Spleen (tissue), 11 donors: Measurements from ENCODE around the gene RHBDL2. TPM values are rescaled to one million over a fixed set of nuclear protein-coding genes. Genes with fewer than 3 reads are reported as not detected.

Experiments used
- DNase-seq: peaks from one replicate; pipeline ENCODE4 v3.0.0-alpha.2; 2020
- H3K27ac ChIP-seq, 8 donors: fragments of 200-600 bp; sonication (generic) in 7 of 8; 1 replicate in 4 of 8; 2 replicates in 4 of 8; pipeline versions ENCODE4 v1.5.0 to v1.8.0; 2016 to 2021; ENCODE audit warnings: inconsistent platforms in 4 of 8, mild to moderate bottlenecking in 4 of 8, moderate library complexity in 1 of 8
- H3K27me3 ChIP-seq, 7 donors: fragments of 200-600 bp; sonication (generic) in 6 of 7; replicated peaks in 1 of 7; 1 replicate in 4 of 7; 2 replicates in 3 of 7; pipeline versions ENCODE4 v1.5.0 to v1.8.0; 2016 to 2021; ENCODE audit warnings: inconsistent platforms in 3 of 7, mild to moderate bottlenecking in 1 of 7
- H3K36me3 ChIP-seq, 6 donors: fragments of 200-600 bp; sonication (generic) in 5 of 6; 1 replicate in 4 of 6; 2 replicates in 2 of 6; pipeline versions ENCODE4 v1.5.0 to v1.8.0; 2016 to 2021; ENCODE audit warnings: inconsistent platforms in 2 of 6
- H3K4me1 ChIP-seq, 6 donors: fragments of 200-600 bp; sonication (generic) in 5 of 6; 1 replicate in 3 of 6; 2 replicates in 3 of 6; pipeline versions ENCODE4 v1.5.0 to v1.8.0; 2016 to 2021; ENCODE audit warnings: inconsistent platforms in 3 of 6
- H3K4me3 ChIP-seq, 8 donors: fragments of 200-600 bp; sonication (generic) in 7 of 8; 1 replicate in 4 of 8; 2 replicates in 4 of 8; pipeline versions ENCODE4 v1.5.0 to v1.8.0; 2016 to 2021; ENCODE audit warnings: inconsistent platforms in 4 of 8, mild to moderate bottlenecking in 4 of 8, moderate library complexity in 2 of 8
- H3K9me3 ChIP-seq, 8 donors: fragments of 200-600 bp; sonication (generic) in 7 of 8; 1 replicate in 4 of 8; 2 replicates in 4 of 8; pipeline versions ENCODE4 v1.5.0 to v1.8.0; 2016 to 2021; ENCODE audit warnings: inconsistent platforms in 4 of 8
- CTCF ChIP-seq, 11 experiments: fragments of 200-600 bp in 7 of 11; fragments of 450-650 bp in 4 of 11; sonication (generic) in 4 of 11; IDR thresholded peaks in 8 of 11; conservative IDR thresholded peaks in 3 of 11; 1 replicate in 7 of 11; 2 replicates in 4 of 11; pipeline versions ENCODE4 v1.4.0 to v1.8.0; 2016 to 2021; ENCODE audit warnings: antibody characterized with exemption in 11 of 11, inconsistent platforms in 4 of 11, mild to moderate bottlenecking in 1 of 11
- POLR2A ChIP-seq, 3 donors: fragments of 450-650 bp; IDR thresholded peaks; one replicate each; pipeline ENCODE4 v1.5.1; 2017; ENCODE audit warnings: antibody characterized with exemption in 3 of 3, mild to moderate bottlenecking in 1 of 3
- POLR2AphosphoS5 ChIP-seq, 3 donors: sonication (generic); formaldehyde crosslinking; IDR thresholded peaks; one replicate each; pipeline ENCODE4 v1.5.1; 2017; ENCODE audit warnings: antibody characterized with exemption in 3 of 3
- WGBS, 5 donors: extraction: QIAGEN DNeasy Blood & Tissue Kit in 3 of 5; methylation state at CpG; one replicate each; pipeline versions ENCODE4 v1.1.5 to v1.1.7; 2013 to 2018; 5-methylcytosine and 5-hydroxymethylcytosine counted together
- intact Hi-C: fragments of 100-400 bp; cut with DNase I; formaldehyde crosslinking; loops from one replicate; pipeline ENCODE4 v1.15.0; 2023; ENCODE audit warnings: low total_unique reads
- polyA plus RNA-seq, 3 donors: library from polyadenylated mRNA; stranded (reverse); fragments of 200-250 nt; gene quantifications; one replicate each; pipeline ENCODE4 v1.2.1, GENCODE V29; 2013
- total RNA-seq, 7 donors: library from RNA; depleted of rRNA in 3 of 7; stranded (reverse); fragments of >200 nt in 3 of 7; fragmentation: NEBNext Ultra II Directional in 4 of 7; extraction: Animal tissue kit (Norgen Biotek cat#: 25700) in 4 of 7; gene quantifications; one replicate each; pipeline versions ENCODE4 v1.1.0 to v1.2.1, GENCODE V29; 2016 to 2021
- donor health status: healthy with polysubstance abuse.
- donor health status: DM: no; HTN: no; CAD: no; lungs with moderate emphysema.
- donor health status: DM: no; HTN: no; CAD: no.
- donor health status: Bipolar disorder and iron deficiency.
- donor health status: healthy.
- donor health status: DM: no; HTN: no; CAD: no.
- donor health status: DM: yes; HTN: yes; CAD: no.

RHBDL2 gene
- total and polyA plus RNA-seq, 10 donors, result 0.07 to 1.9 (median 0.32) TPM; not detected in 4

DNA sequence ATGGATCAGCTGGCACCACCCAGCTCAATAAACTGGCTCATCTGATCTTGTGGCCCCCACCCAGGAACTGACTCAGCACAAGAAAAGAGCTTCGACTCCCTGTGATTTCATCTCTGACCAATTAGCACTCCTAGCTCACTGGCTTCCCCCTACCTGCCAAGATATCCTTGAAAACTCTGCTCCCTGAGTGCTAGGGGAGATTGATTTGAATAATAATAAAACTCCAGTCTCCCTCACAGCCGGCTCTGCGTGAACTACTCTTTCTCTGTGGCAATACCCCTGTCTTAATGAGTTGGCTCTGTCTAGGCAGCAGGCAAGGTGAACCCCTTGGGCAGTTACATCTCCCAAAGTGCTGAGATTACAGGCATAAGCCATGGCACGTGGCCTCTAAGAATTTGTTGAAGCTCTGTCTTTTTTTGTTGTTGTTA, 11.8 kb upstream of the RHBDL2 start:
- Histone ChIP-seq H3K27me3 (no peaks in the 10 kb centered on the region), H3K36me3 (no peaks in the 10 kb centered on the region), H3K4me1 (no peaks in the 10 kb centered on the region), H3K9me3 (no peaks in the 10 kb centered on the region), H3K4me3 (no peak overlapping the region), H3K27ac (no peak overlapping the region)
- DNase-seq, result no peak
- WGBS, 5 donors, result 37 to 47% (median 43%) methylated on average over 4 of the region's 4 CpGs
- intact Hi-C loops, result no loop called here
- TF ChIP-seq POLR2A (IDR thresholded peaks at IDR 0.05) (no peak), POLR2AphosphoS5 (IDR thresholded peaks at IDR 0.05) (no peak), CTCF (IDR thresholded peaks at IDR 0.05 in 8 of 11, conservative IDR thresholded peaks at IDR 0.05 in 3 of 11) (no peak)

- 46 to 60% (median 54%) methylated on average over 2 of the region's 2 CpGs for WGBS, 5 donors
- no peaks in the 10 kb centered on the region for H3K9me3 ChIP-seq
- DNase-seq, result no peak
- H3K4me3 ChIP-seq, result no peak overlapping the region
- H3K27ac ChIP-seq, result no peak overlapping the region
- H3K27me3 ChIP-seq, result no peaks in the 10 kb centered on the region
- no peak for TF ChIP-seq POLR2A (IDR thresholded peaks at IDR 0.05)
- no peak for TF ChIP-seq CTCF (IDR thresholded peaks at IDR 0.05 in 8 of 11, conservative IDR thresholded peaks at IDR 0.05 in 3 of 11)
- no peak for TF ChIP-seq POLR2AphosphoS5 (IDR thresholded peaks at IDR 0.05)
- intact Hi-C loops, result no loop called here
- H3K4me1 ChIP-seq, result no peaks in the 10 kb centered on the region
- H3K36me3 ChIP-seq, result no peaks in the 10 kb centered on the region
These were observed 8.9 kb upstream of the RHBDL2 start for GRCh38 chr1:38950553-38950952.

DNA sequence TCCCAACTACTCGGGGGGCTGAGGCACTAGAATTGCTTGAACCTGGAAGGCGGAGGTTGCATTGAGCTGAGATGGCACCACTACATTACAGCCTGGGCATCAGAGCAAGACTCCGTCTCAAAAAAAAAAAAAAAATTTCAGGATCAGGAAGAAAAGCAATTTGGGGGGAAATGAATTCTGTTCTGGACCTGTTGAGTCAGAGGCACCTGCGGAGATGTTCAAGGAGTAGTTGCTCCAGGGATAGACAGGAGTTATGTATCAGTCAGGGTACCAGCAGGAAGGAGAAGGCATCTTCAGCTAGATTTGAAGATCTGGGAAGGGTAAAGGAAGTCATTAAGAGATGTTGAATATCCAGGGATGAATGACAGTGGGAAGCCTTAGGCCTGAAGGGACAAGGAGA, 2.9 kb upstream of the RHBDL2 start:
- TF ChIP-seq CTCF (IDR thresholded peaks at IDR 0.05 in 8 of 11, conservative IDR thresholded peaks at IDR 0.05 in 3 of 11) (no peak), POLR2AphosphoS5 (IDR thresholded peaks at IDR 0.05) (no peak), POLR2A (IDR thresholded peaks at IDR 0.05) (no peak)
- DNase-seq, result no peak
- WGBS, 5 donors, result 91 to 96% (median 92%) methylated on average over 4 of the region's 4 CpGs
- Histone ChIP-seq H3K4me3 (no peak overlapping the region), H3K4me1 (peaks cover 0 to 7% (median 0%) of the 10 kb centered on the region in 6 donors), H3K27me3 (no peaks in the 10 kb centered on the region), H3K36me3 (no peaks in the 10 kb centered on the region), H3K27ac (no peak overlapping the region), H3K9me3 (no peaks in the 10 kb centered on the region)
- intact Hi-C loops, result no loop called here

- DNase-seq, result no peak
These were observed 1.2 kb upstream of the RHBDL2 start for GRCh38 chr1:38942664-38943428.

More at GRCh38 chr1:38942664-38943428, 1.2 kb upstream of the RHBDL2 start:
- WGBS, 5 donors, result 93 to 95% (median 94%) methylated on average over 10 of the region's 10 CpGs
- peaks cover 0 to 7% (median 0%) of the 10 kb centered on the region in 6 donors for H3K4me1 ChIP-seq
- intact Hi-C loops, result no loop called here
- no peak for TF ChIP-seq POLR2A (IDR thresholded peaks at IDR 0.05)
- no peak for TF ChIP-seq CTCF (IDR thresholded peaks at IDR 0.05 in 8 of 11, conservative IDR thresholded peaks at IDR 0.05 in 3 of 11)
- no peaks in the 10 kb centered on the region for H3K9me3 ChIP-seq
- no peaks in the 10 kb centered on the region for H3K36me3 ChIP-seq
- no peak overlapping the region for H3K4me3 ChIP-seq
- no peaks in the 10 kb centered on the region for H3K27me3 ChIP-seq
- no peak overlapping the region for H3K27ac ChIP-seq
